GM12872 (cell line): ENCODE data around the gene SAMD4B.

Experiments
- CTCF ChIP-seq: IDR thresholded peaks from 3 replicates; pipeline ENCODE4 v1.5.1; 2011; ENCODE audit warnings: low read depth, mild to moderate bottlenecking, low read length, moderate library complexity; ENCODE audit not compliant: insufficient read depth

SAMD4B gene

GRCh38 chr19:39307046-39307821 lies 35.0 kb upstream of the SAMD4B start:
- TF ChIP-seq CTCF, result no peak

GRCh38 chr19:39307822-39308530 lies 34.2 kb upstream of the SAMD4B start:
- no peak for TF ChIP-seq CTCF

- no peak for TF ChIP-seq CTCF
Measured at GRCh38 chr19:39308531-39309304, 33.5 kb upstream of the SAMD4B start.

- no peak for TF ChIP-seq CTCF
Measured at GRCh38 chr19:39310558-39311311, 31.5 kb upstream of the SAMD4B start.

- no peak for TF ChIP-seq CTCF
Measured at GRCh38 chr19:39314016-39314728, 28.0 kb upstream of the SAMD4B start.

GRCh38 chr19:39315933-39316332 lies 26.3 kb upstream of the SAMD4B start:
- no peak for TF ChIP-seq CTCF
